ENCODE measurements around the gene METAP1.
"Not testable (repeated sequence)": the region's sequence is repeated elsewhere in the genome, so short reads cannot be mapped to it uniquely, and the experiment has no call there.

METAP1 gene

GRCh38 chr4:98969878-98970785, 25.4 kb upstream of the METAP1 start:
- POLR2A ChIA-PET: no interaction called here
- no peak for DNase-seq (ENCODE audit: extremely low spot score)
- CTCF ChIA-PET: interaction anchor here (1.8 kb wide), 2 partner anchors 11 to 25 kb away, joined by 6 read pairs; no protein-coding TSS in a partner anchor
- TF ChIP-seq CTCF (IDR thresholded peaks at IDR 0.05; ENCODE audit: control extremely low read depth, extremely low read depth, low read depth, missing control alignments): no peak

GRCh38 chr4:98976716-98977115, 18.8 kb upstream of the METAP1 start:
- TF ChIP-seq CTCF (IDR thresholded peaks at IDR 0.05; ENCODE audit: control extremely low read depth, extremely low read depth, low read depth, missing control alignments): no peak
- POLR2A ChIA-PET: no interaction called here
- no peak for DNase-seq (ENCODE audit: extremely low spot score)
- CTCF ChIA-PET: no interaction called here

- CTCF ChIA-PET: no interaction called here
- POLR2A ChIA-PET: no interaction called here
- no peak for DNase-seq (ENCODE audit: extremely low spot score)
- TF ChIP-seq CTCF (IDR thresholded peaks at IDR 0.05; ENCODE audit: control extremely low read depth, extremely low read depth, low read depth, missing control alignments): no peak
These were observed 18.0 kb upstream of the METAP1 start for GRCh38 chr4:98977557-98977956.

GRCh38 chr4:98987720-98988119, 7.8 kb upstream of the METAP1 start:
- DNase-seq (ENCODE audit: extremely low spot score): no peak
- ChIA-PET CTCF (interaction anchor here (1.0 to 1.7 kb wide), 2 partner anchors 20 to 68 kb away, joined by 3 to 5 read pairs; no protein-coding TSS in a partner anchor), POLR2A (no interaction called here)
- TF ChIP-seq CTCF (IDR thresholded peaks at IDR 0.05; ENCODE audit: control extremely low read depth, extremely low read depth, low read depth, missing control alignments): no peak

GRCh38 chr4:98992835-98993234, 2.7 kb upstream of the METAP1 start:
- DNase-seq (ENCODE audit: extremely low spot score); POLR2A ChIA-PET: not testable (repeated sequence)
- CTCF ChIA-PET: interaction anchor here (0.7 to 9.0 kb wide), 7 partner anchors 8 to 96 kb away, joined by 3 to 165 read pairs (median 4); partner anchors contain the start of gene ADH5

- ChIA-PET CTCF (interaction anchor here (0.7 to 9.0 kb wide), 12 partner anchors 8 to 526 kb away, joined by 3 to 165 read pairs (median 4); partner anchors contain the start of gene ADH5), POLR2A (no interaction called here)
- TF ChIP-seq CTCF (IDR thresholded peaks at IDR 0.05; ENCODE audit: control extremely low read depth, extremely low read depth, low read depth, missing control alignments): no peak
- no peak for DNase-seq (ENCODE audit: extremely low spot score)
These were observed 2.0 kb upstream of the METAP1 start for GRCh38 chr4:98993419-98994071.
